ENCODE data around the gene TMEM254. TPM values are rescaled to one million over a fixed set of nuclear protein-coding genes. Genes with fewer than 3 reads are reported as not detected.

TMEM254 gene
- total and polyA plus RNA-seq, 2 of the 13 experiments (the other 11 are each of a cell fraction or from before 2014, with no cell fraction given): 11.2 to 39.0 TPM

GRCh38 chr10:80078448-80079311, at the start of gene TMEM254 (continued):
- TF ChIP-seq ZNF362 (CRISPR knock-in tag; IDR thresholded peaks at IDR 0.05; ENCODE audit: borderline replicate concordance) (no peak; the same call in 1 of the 2 replicates), ZNF510 (CRISPR knock-in tag; IDR thresholded peaks at IDR 0.05; ENCODE audit: low read depth) (no peak), AHR (CRISPR knock-in tag; IDR thresholded peaks at IDR 0.05) (peak; percentile 65; the same call in 1 of the 2 replicates), ZNF558 (CRISPR knock-in tag; IDR thresholded peaks at IDR 0.05; ENCODE audit: borderline replicate concordance) (no peak), HOXA5 (CRISPR knock-in tag; IDR thresholded peaks at IDR 0.05) (no peak; the same call in 1 of the 2 replicates), FUBP1 (CRISPR knock-in tag; IDR thresholded peaks at IDR 0.05; ENCODE audit: borderline replicate concordance) (no peak), ZNF121 (CRISPR knock-in tag; IDR thresholded peaks at IDR 0.05) (no peak), ZNF44 (CRISPR knock-in tag; IDR thresholded peaks at IDR 0.05) (no peak), THAP11 (CRISPR knock-in tag; IDR thresholded peaks at IDR 0.05) (peak; percentile 88), KAT8 (CRISPR knock-in tag; IDR thresholded peaks at IDR 0.05) (peak; percentile 90), ZNF101 (CRISPR knock-in tag; IDR thresholded peaks at IDR 0.05; ENCODE audit: borderline replicate concordance, low read depth) (no peak), POGZ (CRISPR knock-in tag; IDR thresholded peaks at IDR 0.05) (0 out of 2 replicates have a peak, but pooled peaks have one; percentile 8), SMARCE1 (IDR thresholded peaks at IDR 0.05; ENCODE audit: borderline replicate concordance) (no peak), E2F2 (CRISPR knock-in tag; IDR thresholded peaks at IDR 0.05; ENCODE audit: borderline replicate concordance) (no peak; the same call in 1 of the 2 replicates), ZFP1 (CRISPR knock-in tag; IDR thresholded peaks at IDR 0.05) (no peak), ZNF703 (CRISPR knock-in tag; IDR thresholded peaks at IDR 0.05; ENCODE audit: borderline replicate concordance) (0 out of 2 replicates have a peak, but pooled peaks have one; percentile 53), ZBTB38 (CRISPR knock-in tag; IDR thresholded peaks at IDR 0.05) (no peak), PHF21A (CRISPR knock-in tag; IDR thresholded peaks at IDR 0.05) (peak; percentile 48), CEBPG (CRISPR knock-in tag; IDR thresholded peaks at IDR 0.05) (peak; percentile 18; the same call in 1 of the 2 replicates), NFIB (CRISPR knock-in tag; IDR thresholded peaks at IDR 0.05; ENCODE audit: borderline replicate concordance) (no peak), SP140L (CRISPR knock-in tag; IDR thresholded peaks at IDR 0.05; ENCODE audit: borderline replicate concordance) (no peak; the same call in 1 of the 2 replicates), SALL1 (CRISPR knock-in tag; IDR thresholded peaks at IDR 0.05) (peak; percentile 66), TFAP4 (IDR thresholded peaks at IDR 0.05; ENCODE audit: borderline replicate concordance, low read depth) (no peak), EP300 (IDR thresholded peaks at IDR 0.05; ENCODE audit: low read depth in 2 of 2, low read length in 2 of 2) (no peak), EP300 (CRISPR knock-in tag; IDR thresholded peaks at IDR 0.05; ENCODE audit: borderline replicate concordance) (no peak), STAG1 (CRISPR knock-in tag; IDR thresholded peaks at IDR 0.05) (no peak)
